ENCODE results near the gene MOB1A.
"Not testable (repeated sequence)": the region's sequence is repeated elsewhere in the genome, so short reads cannot be mapped to it uniquely, and the experiment has no call there.

Gene MOB1A

DNA sequence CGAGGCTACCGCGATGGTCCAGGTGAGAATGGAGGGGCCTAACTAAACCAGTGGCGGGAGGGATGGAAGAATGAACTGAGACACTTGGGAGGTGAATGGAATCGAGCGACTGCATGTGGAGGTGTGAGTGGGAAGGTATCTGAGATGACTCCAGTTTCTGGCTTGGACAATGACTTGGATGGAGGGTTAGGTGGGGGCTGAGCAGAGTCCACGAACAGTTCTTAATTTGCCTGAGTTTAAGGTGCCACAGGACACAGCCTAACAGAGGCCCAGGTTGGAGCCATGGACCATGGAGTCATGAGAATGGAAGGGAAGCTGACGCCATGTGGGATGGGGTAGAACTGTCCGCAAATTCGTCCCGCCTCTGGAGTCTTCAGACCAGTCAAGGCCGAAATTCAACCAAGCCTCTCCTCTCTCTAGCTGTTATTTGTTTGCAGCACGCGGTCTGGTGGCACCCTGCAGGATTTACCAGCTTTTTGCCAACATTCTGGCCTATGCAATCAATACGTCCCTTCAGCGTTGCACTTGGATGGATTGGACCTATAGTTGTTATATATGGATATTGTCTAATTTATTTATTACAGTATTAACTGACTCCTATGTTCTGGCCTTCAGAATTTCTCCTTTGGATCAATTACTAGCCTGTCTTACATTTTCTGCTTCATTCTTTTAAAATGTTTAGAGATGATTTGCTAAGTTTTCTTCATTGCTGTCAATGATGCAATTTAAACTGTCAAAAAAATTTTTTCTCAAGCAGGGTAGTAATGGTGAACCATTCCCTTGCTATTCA is 30.0 kb downstream of the MOB1A start:
- no peak for DNase-seq

- peak; percentile 84 for DNase-seq
These were observed 30.8 kb downstream of the MOB1A start, which contains the start of gene BOLA3 for GRCh38 chr2:74147727-74148456. TSS of gene BOLA3 (minus strand) at chr2:74147912. CDS start at chr2:74147874, 38 bp downstream.

DNA sequence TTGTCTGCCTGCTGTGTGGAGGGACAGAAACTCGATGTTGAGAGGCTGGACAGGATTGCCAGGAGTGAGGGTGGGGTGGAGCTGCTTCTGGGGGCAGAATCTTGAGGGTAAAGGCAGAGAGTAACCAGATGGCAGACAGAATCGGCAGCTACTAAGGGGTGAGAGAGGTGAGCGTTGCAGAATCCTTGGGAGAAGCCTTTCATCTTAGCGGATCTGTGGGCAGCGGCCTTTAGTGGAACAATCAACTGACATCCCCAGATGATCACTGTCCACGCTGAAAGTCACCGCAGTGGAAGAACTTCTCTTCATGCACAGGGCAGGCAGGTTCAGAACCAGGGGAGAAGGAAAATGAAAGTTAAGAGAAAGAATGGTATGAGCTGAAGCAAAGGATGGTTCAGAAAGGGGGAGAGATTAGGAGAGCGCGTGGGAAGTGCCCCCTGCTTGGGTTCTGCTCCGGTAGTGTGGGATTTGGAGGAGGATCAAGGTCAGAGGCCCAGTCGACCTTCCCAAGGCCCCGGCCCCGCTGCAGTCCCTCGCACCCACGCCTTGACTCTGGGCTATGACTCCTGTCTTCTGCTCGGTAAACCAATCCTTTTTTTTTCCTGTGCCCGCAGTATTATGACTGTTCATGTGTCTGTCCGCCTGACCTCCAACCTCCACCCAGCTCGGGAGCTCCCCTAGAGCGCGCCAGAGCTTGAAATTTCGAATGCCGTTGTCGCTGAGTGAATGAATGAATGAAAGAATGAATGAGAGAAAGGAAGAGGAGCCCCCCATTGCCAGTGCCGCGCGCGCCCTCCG is 31.6 kb downstream of the MOB1A start:
- no peak for DNase-seq

- no peak for DNase-seq
These were observed 36.3 kb downstream of the MOB1A start for GRCh38 chr2:74142340-74142739.

GRCh38 chr2:74138600-74139323 is 39.9 kb downstream of the MOB1A start:
- no peak for DNase-seq

- no peak for DNase-seq
These were observed 40.8 kb downstream of the MOB1A start for GRCh38 chr2:74137651-74138599.

GRCh38 chr2:74131901-74132300 is 46.8 kb downstream of the MOB1A start:
- no peak for DNase-seq

DNA sequence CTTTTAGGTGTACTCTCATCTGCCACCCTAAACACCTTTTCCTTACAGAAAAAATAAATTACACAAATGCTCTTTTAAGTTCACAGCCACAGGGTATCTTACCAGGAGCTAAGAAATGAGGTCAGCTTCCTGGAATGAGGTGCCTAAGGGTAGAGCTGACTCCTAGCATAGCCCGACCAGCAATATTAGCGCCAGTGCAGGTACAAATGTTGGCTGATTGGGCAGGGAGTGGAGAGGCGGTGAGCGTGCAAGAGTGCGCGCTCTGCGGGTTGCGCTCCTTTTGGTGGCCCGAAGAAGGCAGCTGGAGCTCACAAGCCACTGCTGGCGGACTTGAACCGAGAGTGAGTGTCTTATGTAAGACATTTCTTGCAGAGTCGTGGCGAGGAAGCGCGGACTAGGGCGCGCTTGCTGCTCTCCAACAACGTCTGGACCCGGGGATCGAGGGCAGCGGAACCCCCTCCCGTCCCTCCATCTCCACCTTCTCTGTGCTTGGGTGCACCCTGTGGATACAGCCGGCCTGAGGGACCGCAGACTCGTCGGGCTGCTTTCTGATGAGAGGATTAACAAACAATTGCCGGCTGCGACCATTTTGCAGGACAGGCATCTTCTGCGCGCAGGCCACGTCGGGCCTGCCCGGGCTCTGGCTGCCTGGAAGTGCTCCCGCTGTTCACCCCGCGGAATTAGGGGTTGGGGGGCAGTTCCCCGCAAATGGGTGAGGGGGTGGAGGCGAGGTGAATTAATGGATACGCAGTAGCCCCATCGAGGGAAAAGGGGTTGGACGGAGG is 48.3 kb downstream of the MOB1A start:
- no peak for DNase-seq

GRCh38 chr2:74128206-74128605 is 50.5 kb downstream of the MOB1A start:
- no peak for DNase-seq

GRCh38 chr2:74123955-74124354 is 54.7 kb downstream of the MOB1A start:
- DNase-seq: not testable (repeated sequence)

DNA sequence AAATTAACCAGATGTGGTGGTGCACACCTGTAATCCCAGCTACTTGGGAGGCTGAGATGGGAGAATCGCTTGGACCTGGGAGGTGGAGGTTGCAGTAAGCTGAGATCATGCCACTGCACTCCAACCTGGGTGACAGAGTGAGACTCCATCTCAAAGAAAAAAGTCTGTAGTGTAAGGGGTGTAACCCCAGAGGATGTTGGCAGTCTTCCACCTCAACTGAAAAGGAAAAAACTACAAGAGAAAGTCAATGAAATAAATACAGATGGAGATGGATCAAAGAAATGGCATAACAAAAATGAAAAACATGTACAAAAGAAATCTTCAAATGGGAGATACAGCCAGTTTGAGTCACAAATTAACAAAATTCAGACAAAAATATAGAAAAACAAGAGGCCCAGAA is 56.8 kb downstream of the MOB1A start:
- not testable (repeated sequence) for DNase-seq

DNA sequence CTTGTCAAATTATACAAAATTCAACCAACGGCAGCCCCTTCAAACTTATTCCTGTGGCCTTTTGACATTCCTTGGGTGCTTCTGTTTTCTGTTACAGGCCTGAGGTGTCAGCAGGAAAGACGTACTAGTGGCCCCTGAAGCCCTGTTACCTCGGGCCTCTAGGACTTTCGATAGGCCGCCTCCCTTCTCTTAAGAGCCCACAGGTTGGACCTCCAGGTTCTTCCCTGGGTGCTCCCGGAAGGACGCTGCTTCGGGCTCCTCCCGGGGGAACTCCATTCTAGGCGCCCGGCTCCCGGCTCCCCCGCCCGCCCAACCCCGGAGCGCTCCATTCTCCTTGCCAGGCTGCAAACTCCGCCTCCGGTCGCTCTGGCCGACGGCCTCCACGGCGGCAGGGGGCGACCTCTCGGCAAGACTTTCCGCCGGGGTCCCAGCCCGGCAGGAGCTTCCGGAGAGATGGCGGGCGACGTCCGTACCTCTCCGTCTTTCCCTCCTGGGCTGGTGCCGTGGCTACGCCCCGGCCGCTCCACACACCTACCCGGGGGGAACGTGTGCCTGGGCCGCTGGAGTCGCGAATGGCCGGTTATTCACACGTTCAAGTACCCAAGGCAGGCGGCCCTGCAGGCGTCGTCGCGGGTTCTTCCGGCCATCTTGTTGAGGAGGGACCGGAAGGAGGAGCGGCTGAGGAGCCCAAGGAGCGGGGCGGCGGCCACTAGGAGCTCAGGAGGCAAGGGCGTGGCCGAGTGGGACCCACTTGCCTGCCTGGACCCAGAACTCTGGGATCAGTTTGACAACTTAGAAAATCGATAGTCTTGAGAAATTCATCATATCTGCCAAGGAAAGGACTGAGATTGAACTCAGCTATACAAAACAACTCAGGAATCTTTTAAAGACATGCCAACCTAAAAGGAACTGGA is 58.5 kb downstream of the MOB1A start:
- DNase-seq: peak; percentile 87

DNA sequence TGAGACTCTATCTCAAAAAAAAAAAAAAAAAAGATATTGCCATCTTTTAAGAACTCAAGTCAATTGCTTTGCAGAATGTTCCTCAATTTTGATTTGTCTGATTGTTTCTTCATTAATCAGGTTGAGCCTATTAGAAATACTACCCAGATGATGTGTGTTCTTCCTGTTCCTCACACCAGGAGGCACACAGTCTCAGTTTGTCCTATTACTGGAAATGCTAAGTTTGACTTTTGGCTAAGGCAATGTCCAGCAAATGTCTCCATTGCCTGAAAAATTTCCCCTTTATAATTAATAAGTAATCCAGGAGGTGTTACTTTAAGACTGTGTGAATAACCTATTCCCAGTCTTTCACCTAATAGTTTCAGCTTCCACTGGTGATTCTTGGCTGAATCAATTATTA is 59.3 kb downstream of the MOB1A start:
- no peak for DNase-seq

GRCh38 chr2:74111380-74111779 is 67.3 kb downstream of the MOB1A start:
- no peak for DNase-seq

- DNase-seq: no peak
These were observed 68.1 kb downstream of the MOB1A start for GRCh38 chr2:74110537-74110936.

DNA sequence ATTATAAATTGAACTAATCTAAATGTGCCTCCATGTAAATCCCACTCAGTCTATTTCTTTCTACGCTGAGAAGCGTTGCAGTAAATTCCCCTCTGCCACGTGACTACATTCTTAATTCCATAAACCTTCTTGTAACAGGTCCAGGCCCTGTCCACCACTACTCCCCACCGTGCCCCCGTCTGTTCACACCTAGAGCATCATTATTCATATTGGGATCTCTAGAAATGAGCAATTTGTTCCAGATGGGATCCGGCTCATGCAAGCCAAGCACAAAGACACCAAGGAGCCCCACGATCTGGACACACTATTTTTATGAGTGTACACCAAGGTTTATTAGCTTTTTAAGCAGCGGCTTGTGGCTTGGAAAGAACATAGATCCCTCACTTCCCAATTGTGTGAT is 69.1 kb downstream of the MOB1A start:
- no peak for DNase-seq

DNA sequence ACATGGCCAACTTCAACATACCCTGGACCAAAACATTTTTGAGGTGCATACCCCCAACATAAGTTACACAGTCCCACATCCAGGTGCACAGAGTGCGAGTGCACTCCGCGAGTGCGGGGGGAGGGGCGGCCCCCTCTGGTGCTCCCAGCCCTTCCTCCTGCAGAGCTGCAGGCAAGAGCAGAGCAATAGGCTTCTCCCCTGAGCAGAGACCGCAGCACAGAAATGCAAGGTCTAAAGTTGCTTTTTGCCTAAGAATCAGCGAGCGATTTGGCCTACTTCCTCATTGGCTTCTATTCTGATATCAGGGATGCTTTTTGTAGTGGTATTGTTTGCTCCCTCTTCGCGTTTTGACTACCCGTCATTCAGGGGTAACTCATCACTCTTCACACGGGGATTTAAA is 71.6 kb downstream of the MOB1A start:
- no peak for DNase-seq

- DNase-seq: no peak
These were observed 73.3 kb downstream of the MOB1A start for GRCh38 chr2:74105413-74105812.

DNA sequence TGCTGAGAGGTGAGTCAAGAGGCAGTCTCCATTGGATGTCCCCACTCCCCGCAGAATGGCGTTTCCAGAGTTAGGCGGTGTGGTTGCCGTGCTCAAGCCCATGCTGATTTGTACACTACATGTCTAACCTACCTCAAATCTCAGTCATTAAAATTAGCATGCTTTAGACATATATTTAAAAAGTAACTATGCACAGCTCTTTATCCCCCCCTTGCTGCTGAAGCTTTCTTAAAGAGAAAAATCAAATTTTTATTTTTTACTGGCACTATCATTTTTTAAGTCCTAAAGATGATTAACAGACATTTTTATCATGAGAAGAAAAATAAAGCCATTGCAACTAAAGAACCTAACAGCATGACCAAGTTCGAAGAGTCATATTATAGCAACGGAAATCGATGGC is 73.8 kb downstream of the MOB1A start:
- DNase-seq: peak; percentile 12

DNA sequence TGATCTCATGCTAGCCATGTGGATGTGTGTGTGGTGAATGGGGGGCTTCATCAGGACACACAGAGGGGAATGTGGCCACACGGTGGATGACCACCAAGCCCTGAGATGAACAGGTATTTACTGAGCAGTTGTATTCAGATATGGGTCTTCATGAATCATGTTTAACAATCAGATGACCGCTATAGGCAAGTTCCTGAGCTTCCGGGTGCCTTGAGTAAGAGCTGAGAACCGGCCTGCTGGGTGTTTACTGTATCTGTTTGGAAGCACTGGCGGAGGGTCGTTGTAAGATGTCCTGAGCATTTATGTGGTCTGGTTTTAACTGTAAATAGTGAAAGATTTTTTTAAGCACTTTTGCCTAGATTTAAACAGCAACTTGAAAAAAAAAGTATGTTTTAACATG is 74.9 kb downstream of the MOB1A start:
- DNase-seq: no peak
